ENCODE results near the gene CIB2.

The CIB2 gene

DNA sequence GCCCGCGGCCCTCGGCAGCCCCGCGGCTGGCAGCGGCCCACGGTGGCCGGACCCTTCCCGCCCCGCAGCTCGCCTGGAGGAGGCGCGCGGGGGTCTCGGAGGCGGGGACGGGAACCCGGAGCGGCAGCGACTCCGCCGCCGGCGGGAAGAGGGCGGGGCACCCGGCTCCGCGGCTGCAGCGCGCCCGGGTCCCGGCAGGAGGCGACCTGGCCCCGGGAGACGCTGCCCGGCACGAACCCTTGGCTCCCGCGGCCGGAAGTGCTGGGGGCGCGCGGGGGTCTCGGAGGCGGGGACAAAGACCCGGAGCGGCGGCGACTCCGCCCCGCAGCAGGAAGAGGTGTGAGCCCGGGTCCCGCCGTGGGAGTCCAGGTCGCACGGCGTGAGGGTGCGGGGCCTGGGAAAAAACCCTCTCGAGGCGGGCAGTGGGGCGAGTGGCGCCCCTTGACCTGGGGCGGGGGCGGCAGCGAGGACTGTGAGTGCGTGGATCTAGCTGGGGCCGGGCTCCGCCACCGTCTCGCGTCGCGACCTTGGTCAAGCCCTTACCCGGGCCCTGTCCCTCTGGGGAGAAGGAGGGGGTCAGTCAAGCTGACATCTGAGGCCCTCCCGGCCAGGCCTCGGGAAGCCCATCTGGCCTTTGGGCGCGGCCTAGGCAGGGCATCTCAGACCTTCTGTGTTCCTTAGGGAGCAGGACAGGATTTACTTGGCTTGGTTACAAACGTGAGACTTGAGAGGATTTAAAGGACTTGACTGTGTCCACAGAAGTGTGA, at the start of gene CIB2:
CIB2 (minus strand) TSS at position 151 of the 767 bp plus-strand sequence. CDS start 230 bp downstream, outside the sequence.
- TF ChIP-seq, protein P1, sequence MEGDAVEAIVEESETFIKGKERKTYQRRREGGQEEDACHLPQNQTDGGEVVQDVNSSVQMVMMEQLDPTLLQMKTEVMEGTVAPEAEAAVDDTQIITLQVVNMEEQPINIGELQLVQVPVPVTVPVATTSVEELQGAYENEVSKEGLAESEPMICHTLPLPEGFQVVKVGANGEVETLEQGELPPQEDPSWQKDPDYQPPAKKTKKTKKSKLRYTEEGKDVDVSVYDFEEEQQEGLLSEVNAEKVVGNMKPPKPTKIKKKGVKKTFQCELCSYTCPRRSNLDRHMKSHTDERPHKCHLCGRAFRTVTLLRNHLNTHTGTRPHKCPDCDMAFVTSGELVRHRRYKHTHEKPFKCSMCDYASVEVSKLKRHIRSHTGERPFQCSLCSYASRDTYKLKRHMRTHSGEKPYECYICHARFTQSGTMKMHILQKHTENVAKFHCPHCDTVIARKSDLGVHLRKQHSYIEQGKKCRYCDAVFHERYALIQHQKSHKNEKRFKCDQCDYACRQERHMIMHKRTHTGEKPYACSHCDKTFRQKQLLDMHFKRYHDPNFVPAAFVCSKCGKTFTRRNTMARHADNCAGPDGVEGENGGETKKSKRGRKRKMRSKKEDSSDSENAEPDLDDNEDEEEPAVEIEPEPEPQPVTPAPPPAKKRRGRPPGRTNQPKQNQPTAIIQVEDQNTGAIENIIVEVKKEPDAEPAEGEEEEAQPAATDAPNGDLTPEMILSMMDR (IDR thresholded peaks at IDR 0.05; ENCODE audit: low read depth, low read length): peak; percentile 71
- TF ChIP-seq EZH2phosphoT487 (IDR thresholded peaks at IDR 0.05; ENCODE audit: low read depth): no peak

DNA sequence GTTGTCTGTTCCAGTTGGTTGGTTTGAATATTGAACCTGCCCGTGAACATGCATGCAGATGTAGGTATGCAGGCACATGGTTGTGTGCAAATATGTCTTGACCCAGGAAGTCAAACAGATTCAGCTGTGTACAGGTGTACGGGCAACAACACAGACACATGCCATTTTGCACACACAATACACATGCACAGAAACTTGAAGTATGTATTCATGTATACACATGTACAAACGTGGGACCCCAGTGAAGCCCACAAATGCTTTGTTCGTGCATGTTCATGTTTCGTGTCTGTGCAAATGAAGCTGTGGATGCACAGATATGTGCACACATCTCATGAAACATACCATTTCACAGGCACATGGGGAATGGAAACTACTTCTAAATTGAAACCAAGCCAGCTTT, 48.7 kb upstream of the CIB2 start:
- Histone ChIP-seq H3K27me3 (ENCODE audit: low read depth, low read length) (no peaks in the 10 kb centered on the region), H3K4me2 (ENCODE audit: low read length) (no peak overlapping the region), H3K9me3 (ENCODE audit: insufficient read depth, low read length) (no peaks in the 10 kb centered on the region), H3K27ac (ENCODE audit: low read length) (no peak overlapping the region), H4K20me1 (ENCODE audit: insufficient read depth, low read length) (no peaks in the 10 kb centered on the region), H3K79me2 (ENCODE audit: low read length) (no peaks in the 10 kb centered on the region), H3K4me1 (ENCODE audit: low read length) (peaks cover 17% of the 10 kb centered on the region), H2AFZ (ENCODE audit: low read depth, low read length) (no peak overlapping the region), H3K4me3 (ENCODE audit: low read length) (no peak overlapping the region), H3K9ac (ENCODE audit: low read length) (no peak overlapping the region), H3K36me3 (replicated peaks; ENCODE audit: low read depth, low read length) (no peaks in the 10 kb centered on the region)
- TF ChIP-seq EZH2phosphoT487 (IDR thresholded peaks at IDR 0.05; ENCODE audit: low read depth): no peak
- TF ChIP-seq, protein P1 (IDR thresholded peaks at IDR 0.05; ENCODE audit: low read depth, low read length): no peak

More for the DNA sequence above, at the start of gene CIB2:
- H2AFZ ChIP-seq (ENCODE audit: low read depth, low read length): peak within 1 kb of the TSS; percentile 55
- H3K4me3 ChIP-seq (ENCODE audit: low read length): peak within 1 kb of the TSS; percentile 87
- peak within 1 kb of the TSS; percentile 99 for H3K4me2 ChIP-seq (ENCODE audit: low read length)
- peak within 1 kb of the TSS; percentile 28 for H3K27ac ChIP-seq (ENCODE audit: low read length)
- no peaks in the 10 kb centered on the region for H3K9me3 ChIP-seq (ENCODE audit: insufficient read depth, low read length)
- no peaks in the 10 kb centered on the region for H3K27me3 ChIP-seq (ENCODE audit: low read depth, low read length)
- H3K9ac ChIP-seq (ENCODE audit: low read length): peak within 1 kb of the TSS; percentile 91
- H4K20me1 ChIP-seq (ENCODE audit: insufficient read depth, low read length): no peaks in the 10 kb centered on the region
- no peaks in the 10 kb centered on the region for H3K36me3 ChIP-seq (replicated peaks; ENCODE audit: low read depth, low read length)
- H3K4me1 ChIP-seq (ENCODE audit: low read length): peaks cover 14% of the 10 kb centered on the region
- no peaks in the 10 kb centered on the region for H3K79me2 ChIP-seq (ENCODE audit: low read length)

DNA sequence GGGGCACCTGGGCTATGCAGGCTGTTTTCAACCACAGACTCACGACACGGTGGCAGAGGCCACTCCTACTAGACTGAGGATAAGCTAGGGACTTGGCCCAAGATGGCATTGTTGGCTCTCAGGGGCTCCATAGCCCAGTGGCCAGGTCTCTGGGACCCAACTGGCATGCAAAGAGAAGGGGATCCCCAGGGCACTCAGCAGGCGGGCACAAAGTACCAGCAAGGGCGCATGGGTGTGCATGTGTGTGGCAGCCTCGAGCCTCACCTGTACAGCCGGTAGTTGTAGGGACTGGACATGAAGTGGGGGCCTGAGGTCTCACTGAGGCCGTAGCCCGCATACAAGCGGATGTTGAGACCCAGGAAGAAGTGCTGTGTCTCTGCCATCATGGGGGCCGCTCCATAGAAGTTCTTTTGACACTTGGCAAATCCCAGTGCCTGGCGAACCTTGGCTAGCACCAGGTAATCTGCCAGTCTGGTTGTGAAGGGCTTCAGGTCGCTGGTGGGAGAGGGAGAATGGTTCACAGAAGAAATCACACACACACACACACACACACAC, 48.1 kb upstream of the CIB2 start:
- H3K27me3 ChIP-seq (ENCODE audit: low read depth, low read length): no peaks in the 10 kb centered on the region
- no peaks in the 10 kb centered on the region for H3K79me2 ChIP-seq (ENCODE audit: low read length)
- no peak overlapping the region for H3K4me3 ChIP-seq (ENCODE audit: low read length)
- no peak overlapping the region for H3K9ac ChIP-seq (ENCODE audit: low read length)
- H3K9me3 ChIP-seq (ENCODE audit: insufficient read depth, low read length): no peaks in the 10 kb centered on the region
- H4K20me1 ChIP-seq (ENCODE audit: insufficient read depth, low read length): no peaks in the 10 kb centered on the region
- H2AFZ ChIP-seq (ENCODE audit: low read depth, low read length): no peak overlapping the region
- H3K27ac ChIP-seq (ENCODE audit: low read length): no peak overlapping the region
- H3K36me3 ChIP-seq (replicated peaks; ENCODE audit: low read depth, low read length): no peaks in the 10 kb centered on the region
- TF ChIP-seq, protein P1 (IDR thresholded peaks at IDR 0.05; ENCODE audit: low read depth, low read length): no peak
- no peak for TF ChIP-seq EZH2phosphoT487 (IDR thresholded peaks at IDR 0.05; ENCODE audit: low read depth)
- peaks cover 22% of the 10 kb centered on the region for H3K4me1 ChIP-seq (ENCODE audit: low read length)
- H3K4me2 ChIP-seq (ENCODE audit: low read length): no peak overlapping the region

DNA sequence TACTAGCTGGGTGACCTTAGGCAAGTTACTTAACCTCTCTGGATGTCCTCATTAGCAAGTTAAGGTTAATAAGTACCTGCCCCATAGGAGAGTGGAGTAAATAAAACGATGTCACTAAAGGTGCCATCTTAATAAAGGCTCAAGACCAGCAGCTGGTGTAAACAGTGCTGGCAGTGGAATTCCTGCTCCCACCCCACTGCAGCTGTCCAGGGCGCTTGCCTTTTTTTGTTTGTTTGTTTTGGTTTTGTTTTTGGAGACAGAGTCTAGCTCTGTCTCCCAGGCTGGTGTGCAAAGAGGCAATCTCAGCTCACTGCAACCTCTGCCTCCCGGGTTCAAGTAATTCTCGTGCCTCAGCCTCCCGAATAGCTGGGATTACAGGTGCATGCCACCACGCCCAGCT, 46.8 kb upstream of the CIB2 start:
- Histone ChIP-seq H2AFZ (ENCODE audit: low read depth, low read length) (no peak overlapping the region), H4K20me1 (ENCODE audit: insufficient read depth, low read length) (no peaks in the 10 kb centered on the region), H3K36me3 (replicated peaks; ENCODE audit: low read depth, low read length) (peaks cover 10% of the 10 kb centered on the region), H3K27ac (ENCODE audit: low read length) (no peak overlapping the region), H3K9ac (ENCODE audit: low read length) (no peak overlapping the region), H3K27me3 (ENCODE audit: low read depth, low read length) (no peaks in the 10 kb centered on the region), H3K4me1 (ENCODE audit: low read length) (peaks cover 35% of the 10 kb centered on the region), H3K4me2 (ENCODE audit: low read length) (no peak overlapping the region), H3K9me3 (ENCODE audit: insufficient read depth, low read length) (no peaks in the 10 kb centered on the region), H3K79me2 (ENCODE audit: low read length) (no peaks in the 10 kb centered on the region), H3K4me3 (ENCODE audit: low read length) (no peak overlapping the region)
- TF ChIP-seq, protein P1 (IDR thresholded peaks at IDR 0.05; ENCODE audit: low read depth, low read length): no peak
- no peak for TF ChIP-seq EZH2phosphoT487 (IDR thresholded peaks at IDR 0.05; ENCODE audit: low read depth)
